Calu3 (cell line): ENCODE measurements around the gene RNF150. TPM values are rescaled to one million over a fixed set of nuclear protein-coding genes. Genes with fewer than 3 reads are reported as not detected.

Experiments used
- BruUV-seq: library from RNA; stranded (reverse); fragments of 400-500 nt; replicated peaks from 2 replicates; lab custom pipeline; 2021; lab: Mats Ljungman, UMichigan
- CTCF ChIA-PET: fragments of 300-600 bp; sonication (Branson Sonifier 250); formaldehyde crosslinking; loops from one replicate; lab custom pipeline; 2022; ENCODE audit warnings: antibody characterized with exemption; lab: Charles Lee
- DNase-seq: peaks from one replicate; pipeline ENCODE4 v3.0.0; 2022
- H3K27ac Mint-ChIP-seq: one replicate; pipeline ENCODE4 v1.8.0; 2022; ENCODE audit warnings: mixed read lengths; ENCODE audit not compliant: unreplicated experiment
- H3K27me3 Mint-ChIP-seq: one replicate; pipeline ENCODE4 v1.8.0; 2022; ENCODE audit warnings: mixed read lengths; ENCODE audit not compliant: unreplicated experiment
- H3K36me3 Mint-ChIP-seq: one replicate; pipeline ENCODE4 v1.8.0; 2022; ENCODE audit warnings: mild to moderate bottlenecking, moderate library complexity, mixed read lengths; ENCODE audit not compliant: insufficient read depth, unreplicated experiment
- H3K4me1 Mint-ChIP-seq: one replicate; pipeline ENCODE4 v1.8.0; 2022; ENCODE audit warnings: mild to moderate bottlenecking, low read depth, mixed read lengths; ENCODE audit not compliant: unreplicated experiment
- H3K4me3 Mint-ChIP-seq: one replicate; pipeline ENCODE4 v1.8.0; 2022; ENCODE audit warnings: mild to moderate bottlenecking, low read depth, moderate library complexity, mixed read lengths; ENCODE audit not compliant: unreplicated experiment
- H3K9me3 Mint-ChIP-seq: one replicate; pipeline ENCODE4 v1.8.0; 2022; ENCODE audit warnings: low read depth, mixed read lengths; ENCODE audit not compliant: unreplicated experiment
- CTCF ChIP-seq: fragments of 200-600 bp; IDR thresholded peaks from one replicate; pipeline ENCODE4 v1.8.0; 2022; ENCODE audit warnings: antibody characterized with exemption; ENCODE audit not compliant: unreplicated experiment
- intact Hi-C: fragments of 100-400 bp; cut with micrococcal nuclease; formaldehyde crosslinking; loops from one replicate; pipeline ENCODE4 v1.10.0; 2022; ENCODE audit not compliant: unreplicated experiment
- total RNA-seq: library from RNA; stranded (reverse); gene quantifications from 2 replicates; pipeline ENCODE4 v1.2.3, GENCODE V29; 2022

The RNF150 gene
- total RNA-seq, 1 experiment from 2014 or later = 0.14 TPM

- BruUV-seq = no TSS peak
- no peak for DNase-seq
- Mint-ChIP-seq H3K27ac (no peak overlapping the region), H3K27me3 (peaks cover 29% of the 10 kb centered on the region), H3K4me3 (no peak overlapping the region), H3K9me3 (peaks cover 6% of the 10 kb centered on the region), H3K4me1 (no peaks in the 10 kb centered on the region), H3K36me3 (no peaks in the 10 kb centered on the region)
- TF ChIP-seq CTCF = no peak
- CTCF ChIA-PET = no interaction called here
- intact Hi-C loops = no loop called here
These were observed 255.5 kb downstream of the RNF150 start for GRCh38 chr4:140877781-140878180.

- no peak for DNase-seq
- no peak overlapping the region for H3K27ac Mint-ChIP-seq
- BruUV-seq = no TSS peak
- TF ChIP-seq CTCF = no peak
- H3K4me1 Mint-ChIP-seq = no peaks in the 10 kb centered on the region
- CTCF ChIA-PET = no interaction called here
- H3K36me3 Mint-ChIP-seq = no peaks in the 10 kb centered on the region
- H3K9me3 Mint-ChIP-seq = peaks cover 6% of the 10 kb centered on the region
- peaks cover 39% of the 10 kb centered on the region for H3K27me3 Mint-ChIP-seq
- H3K4me3 Mint-ChIP-seq = no peak overlapping the region
- intact Hi-C loops = no loop called here
These were observed 256.5 kb downstream of the RNF150 start for GRCh38 chr4:140876615-140877364.

GRCh38 chr4:140875746-140876452 is 257.4 kb downstream of the RNF150 start:
- no peak overlapping the region for H3K27ac Mint-ChIP-seq
- peaks cover 44% of the 10 kb centered on the region for H3K27me3 Mint-ChIP-seq
- no peaks in the 10 kb centered on the region for H3K4me1 Mint-ChIP-seq
- no TSS peak for BruUV-seq
- no peak for DNase-seq
- no peaks in the 10 kb centered on the region for H3K36me3 Mint-ChIP-seq
- peaks cover 5% of the 10 kb centered on the region for H3K9me3 Mint-ChIP-seq
- H3K4me3 Mint-ChIP-seq = no peak overlapping the region
- CTCF ChIA-PET = no interaction called here
- intact Hi-C loops = no loop called here
- TF ChIP-seq CTCF = no peak

- DNase-seq = no peak
- H3K4me3 Mint-ChIP-seq = no peak overlapping the region
- H3K27me3 Mint-ChIP-seq = peaks cover 62% of the 10 kb centered on the region
- no peak overlapping the region for H3K27ac Mint-ChIP-seq
- no peak for TF ChIP-seq CTCF
- intact Hi-C loops = no loop called here
- H3K4me1 Mint-ChIP-seq = no peaks in the 10 kb centered on the region
- BruUV-seq = no TSS peak
- H3K36me3 Mint-ChIP-seq = no peaks in the 10 kb centered on the region
- H3K9me3 Mint-ChIP-seq = peaks cover 3% of the 10 kb centered on the region
- CTCF ChIA-PET = no interaction called here
These were observed 259.2 kb downstream of the RNF150 start for GRCh38 chr4:140874056-140874455.
